ENCODE measurements around the gene MX2. TPM values are rescaled to one million over a fixed set of nuclear protein-coding genes. Genes with fewer than 3 reads are reported as not detected.

The MX2 gene
- total and polyA plus RNA-seq, 2 of the 8 experiments (the other 6 are each of a cell fraction or from before 2014, with no cell fraction given): 3.1 to 8.9 TPM

DNA sequence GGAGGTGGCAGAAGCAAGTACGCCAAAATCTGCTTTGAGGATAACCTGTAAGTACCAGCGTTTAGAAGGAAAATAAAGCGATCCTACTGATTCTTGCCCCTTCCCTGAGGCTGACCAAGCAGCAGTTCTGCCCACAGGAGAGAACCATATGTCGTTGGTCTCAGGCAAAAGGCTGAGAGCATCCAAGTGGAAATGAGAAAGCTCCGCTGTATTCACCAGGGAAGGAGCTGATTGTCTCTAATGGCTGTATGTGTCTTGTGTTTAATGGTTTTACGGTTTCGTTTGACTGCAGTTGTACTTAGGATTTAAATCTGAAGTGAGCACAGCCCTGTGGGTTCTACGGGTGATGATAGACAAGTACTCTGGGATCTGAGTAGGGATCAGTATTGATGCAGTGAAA lies 23.4 kb upstream of the MX2 start (continued):
- TF ChIP-seq EZH2 (IDR thresholded peaks at IDR 0.05; ENCODE audit: low read depth, low read length, severe bottlenecking): no peak
- no peak for TF ChIP-seq SP1 (IDR thresholded peaks at IDR 0.05; ENCODE audit: low read depth, low read length)
- no peak for TF ChIP-seq KDM5A (IDR thresholded peaks at IDR 0.05; ENCODE audit: low read length)
- TF ChIP-seq CEBPB (IDR thresholded peaks at IDR 0.05; ENCODE audit: low read depth, low read length): no peak
- TF ChIP-seq RBBP5 (IDR thresholded peaks at IDR 0.05; ENCODE audit: borderline replicate concordance, low read depth, low read length): no peak
- no peak for TF ChIP-seq SP2 (IDR thresholded peaks at IDR 0.05; ENCODE audit: low read length)
